GM21737 (cell line): ENCODE results near the gene FBXL14.
"Not testable (repeated sequence)": the region's sequence is repeated elsewhere in the genome, so short reads cannot be mapped to it uniquely, and the experiment has no call there.

ENCODE experiments used
- ATAC-seq: cut with Tn5 transposase; IDR thresholded peaks from one replicate; pipeline ENCODE4 v1.9.1; 2021; ENCODE audit warnings: mild to moderate bottlenecking, moderate library complexity; ENCODE audit not compliant: unreplicated experiment

FBXL14 gene

DNA sequence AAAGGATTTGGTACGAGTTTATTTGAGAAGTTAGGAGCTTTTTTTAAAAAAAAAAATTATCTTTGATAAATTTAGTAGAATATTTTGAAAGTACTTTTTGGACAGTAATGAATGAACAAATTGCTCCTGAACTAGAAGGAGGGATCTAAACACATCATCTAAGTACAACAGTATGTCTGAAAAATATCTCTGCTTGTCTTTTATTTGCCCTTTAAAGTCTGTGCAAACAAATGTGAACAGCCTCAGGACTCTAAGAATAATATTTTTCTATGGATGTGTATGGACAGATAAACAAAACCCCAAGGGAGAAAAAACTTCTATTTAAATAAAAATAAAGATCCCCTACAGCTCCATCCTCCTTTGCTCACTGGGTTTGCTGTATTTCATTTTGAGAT, 19.5 kb downstream of the FBXL14 start:
- ATAC-seq, result no peak

DNA sequence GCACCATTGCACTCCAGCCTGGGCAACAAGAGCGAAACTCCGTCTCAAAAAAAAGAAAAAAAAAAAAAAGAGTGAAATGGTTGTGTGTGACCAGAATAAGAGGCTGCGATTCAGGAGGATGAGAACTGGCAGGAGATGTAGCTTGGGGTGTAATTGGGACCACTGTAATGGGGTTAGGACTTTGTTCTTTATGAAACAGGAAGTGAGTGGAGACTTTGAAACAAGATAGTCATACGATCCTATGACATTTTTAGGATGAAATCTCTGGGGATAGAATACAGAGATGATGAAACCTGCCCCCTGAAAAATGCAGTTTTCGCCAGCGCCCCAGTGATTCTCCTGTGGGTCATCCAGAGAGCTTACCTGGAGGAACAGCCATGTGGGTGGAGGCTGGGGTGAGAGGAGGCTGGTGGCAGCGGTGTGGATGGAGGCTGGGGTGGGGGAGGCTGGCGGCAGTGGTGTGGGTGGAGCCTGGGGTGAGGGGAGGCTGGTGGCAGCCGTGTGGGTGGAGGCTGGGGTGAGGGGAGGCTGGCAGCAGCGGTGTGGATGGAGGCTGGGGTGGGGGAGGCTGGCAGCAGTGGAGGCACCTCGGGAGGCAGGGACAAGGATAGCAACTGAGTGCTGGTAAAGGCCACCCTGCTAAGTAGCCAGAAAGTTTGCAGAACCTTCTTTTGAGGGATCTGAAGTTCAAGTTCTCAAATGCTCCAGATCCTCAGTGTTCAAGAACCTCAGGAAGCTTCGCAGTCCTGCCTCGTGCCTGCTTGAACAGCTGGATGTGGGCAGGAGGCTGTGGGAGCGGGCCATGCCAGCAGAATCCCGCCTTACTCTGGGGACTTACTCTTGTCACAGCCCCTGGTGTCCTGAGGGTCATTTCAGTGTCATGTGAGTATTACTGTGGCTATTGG, 20.2 kb downstream of the FBXL14 start:
- no peak for ATAC-seq

DNA sequence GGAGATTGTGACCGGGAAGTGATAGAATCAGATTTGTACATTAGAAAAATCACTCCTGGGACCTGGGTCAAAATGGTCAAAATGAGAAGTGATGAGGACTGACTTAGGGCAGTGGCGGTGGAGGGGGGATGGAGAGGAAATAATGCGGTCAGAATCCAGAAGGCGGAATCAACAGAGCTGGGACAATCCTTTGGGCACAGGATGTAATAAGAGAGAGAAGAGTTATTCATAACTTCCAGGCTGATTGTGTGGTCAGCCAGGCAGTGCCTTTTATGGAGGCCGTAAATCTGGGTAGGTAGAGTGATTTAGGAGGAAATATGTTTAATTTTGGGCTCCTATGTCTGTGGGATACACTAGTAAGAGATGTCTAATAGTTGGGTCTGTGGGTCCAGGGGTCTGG, 21.6 kb downstream of the FBXL14 start:
- ATAC-seq, result no peak

DNA sequence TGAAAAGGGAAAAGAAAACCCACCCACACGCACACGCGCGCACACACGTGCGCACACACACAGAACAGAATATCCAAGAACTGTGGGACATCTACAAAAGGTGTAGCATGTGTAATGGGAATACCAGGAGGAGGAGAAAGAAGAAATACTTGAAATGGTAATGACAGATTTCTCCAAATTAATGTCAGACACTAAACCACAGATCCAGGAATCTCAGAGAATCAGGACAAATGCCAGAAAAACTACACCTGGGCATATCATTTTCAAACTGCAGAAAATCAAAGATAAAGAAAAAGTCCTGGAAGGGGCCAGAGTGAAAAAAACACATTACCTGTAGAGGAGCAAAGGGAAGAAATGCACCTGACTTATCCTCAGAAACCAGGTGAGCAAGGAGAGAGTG, 26.5 kb downstream of the FBXL14 start:
- ATAC-seq, result no peak

DNA sequence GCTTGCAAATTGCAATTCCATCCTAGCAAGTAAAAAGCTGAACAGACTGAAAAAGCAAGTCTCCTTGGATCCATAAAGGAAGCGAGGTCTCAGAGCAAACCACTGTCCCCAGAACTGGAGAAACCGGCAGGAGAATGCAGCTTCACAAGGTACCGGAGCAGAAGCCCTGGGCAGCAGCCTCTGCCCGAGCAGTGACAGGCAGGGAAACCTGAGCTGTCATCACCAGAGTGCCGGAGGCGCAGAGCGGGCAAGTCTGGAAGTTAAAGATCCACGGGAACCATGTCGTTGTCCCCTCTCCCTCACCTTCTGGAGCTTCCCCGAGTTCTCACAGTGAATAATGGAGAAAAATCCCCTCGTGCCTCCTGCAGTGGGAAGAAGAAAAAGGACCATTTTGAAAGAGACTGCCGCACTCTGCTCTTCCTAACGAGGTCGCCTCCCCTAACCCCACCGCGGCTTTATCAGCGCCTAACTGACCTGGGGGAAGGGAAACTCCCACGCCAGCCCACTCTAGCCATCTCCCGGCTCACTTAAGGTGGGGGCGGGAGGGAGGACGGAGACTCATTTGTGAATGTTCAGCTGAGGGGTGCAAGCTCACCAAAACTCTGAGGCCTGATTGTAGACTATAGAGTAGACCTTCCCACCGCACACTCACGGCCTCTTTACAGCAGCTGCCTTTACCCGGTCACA, 27.8 kb downstream of the FBXL14 start:
- ATAC-seq, result no peak

DNA sequence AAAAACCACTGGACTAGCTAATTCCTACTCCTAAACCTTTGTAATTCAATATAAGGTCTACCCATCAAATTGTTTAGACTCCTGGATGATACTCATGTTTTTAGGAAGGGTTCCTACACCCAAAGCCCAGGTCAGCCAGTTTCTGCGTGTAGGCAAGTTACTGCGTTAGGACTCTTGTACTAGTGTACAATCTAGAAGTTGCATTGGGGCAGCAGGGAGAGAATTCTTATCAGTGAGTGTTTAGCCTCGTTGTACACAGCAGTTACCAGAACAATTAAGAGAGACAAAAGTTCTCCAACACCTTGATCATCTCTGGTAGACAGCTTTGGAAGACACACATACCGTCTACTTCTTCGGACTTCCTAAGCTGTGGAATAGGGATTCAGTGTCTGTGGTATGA, 29.2 kb downstream of the FBXL14 start:
- no peak for ATAC-seq

DNA sequence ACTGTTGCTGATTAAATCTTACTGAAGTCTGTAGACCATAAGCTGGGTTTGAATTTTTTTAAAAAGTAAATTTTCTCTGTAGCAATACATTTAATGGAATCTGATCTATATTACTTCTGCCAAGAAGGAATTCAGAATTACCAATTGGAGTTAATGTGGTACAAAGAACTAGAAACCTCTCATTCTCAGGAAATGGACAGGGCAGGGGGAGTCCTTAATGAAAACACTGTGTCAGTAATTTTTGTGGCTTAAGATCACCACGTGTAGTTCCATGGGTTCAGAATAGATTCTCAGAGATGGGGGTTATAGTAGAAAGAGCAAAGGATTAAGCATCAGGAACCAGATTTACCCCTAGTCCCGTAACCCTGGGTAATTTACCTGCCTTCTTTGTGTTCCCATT, 30.3 kb downstream of the FBXL14 start:
- ATAC-seq, result no peak

DNA sequence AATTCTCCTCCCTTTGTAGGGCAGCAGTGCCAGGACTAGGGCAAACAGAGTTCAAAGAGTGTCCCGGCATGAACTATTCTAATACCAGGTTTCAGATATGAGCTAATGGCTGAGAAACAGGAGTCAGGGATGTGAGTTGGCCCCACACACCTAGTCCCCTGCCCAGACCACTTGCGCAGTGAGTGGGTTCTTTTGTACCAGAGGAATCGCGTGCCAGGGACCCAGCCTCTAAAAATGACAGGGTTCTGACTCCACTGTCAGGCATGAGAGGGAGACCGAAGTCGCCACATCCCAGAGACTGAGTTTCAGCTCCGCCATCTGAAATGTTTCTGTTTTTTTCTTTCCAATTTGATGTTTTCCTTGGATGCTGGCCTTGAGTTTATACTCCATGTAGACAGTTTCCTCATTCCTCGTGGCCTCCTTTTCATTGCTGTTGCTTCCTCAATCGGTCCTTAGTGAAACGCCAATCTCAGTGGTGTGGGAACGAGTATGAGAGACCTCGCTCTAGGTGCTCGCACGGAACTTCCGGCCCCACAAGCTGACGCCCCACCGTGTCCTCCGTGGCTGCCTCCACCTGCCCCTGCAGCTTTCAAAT, 31.5 kb downstream of the FBXL14 start:
- ATAC-seq, result no peak

DNA sequence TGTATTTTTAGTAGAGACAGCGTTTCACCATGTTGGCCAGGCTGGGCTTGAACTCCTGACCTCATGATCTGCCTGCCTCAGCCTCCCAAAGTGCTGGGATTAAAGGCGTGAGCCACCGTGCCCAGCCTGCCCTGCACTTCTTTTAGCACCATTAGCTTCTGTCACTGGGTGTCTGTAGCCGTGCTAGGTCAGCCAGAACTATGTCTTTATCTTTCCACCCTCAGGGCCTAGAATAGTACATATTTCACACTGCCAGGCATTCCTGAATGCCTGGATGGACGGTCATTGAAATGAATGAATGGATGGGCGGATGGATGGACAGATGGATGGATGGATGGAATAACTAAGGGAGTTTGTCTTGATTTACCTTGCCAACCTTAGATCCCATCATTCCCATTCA, 33.7 kb downstream of the FBXL14 start:
- no peak for ATAC-seq

DNA sequence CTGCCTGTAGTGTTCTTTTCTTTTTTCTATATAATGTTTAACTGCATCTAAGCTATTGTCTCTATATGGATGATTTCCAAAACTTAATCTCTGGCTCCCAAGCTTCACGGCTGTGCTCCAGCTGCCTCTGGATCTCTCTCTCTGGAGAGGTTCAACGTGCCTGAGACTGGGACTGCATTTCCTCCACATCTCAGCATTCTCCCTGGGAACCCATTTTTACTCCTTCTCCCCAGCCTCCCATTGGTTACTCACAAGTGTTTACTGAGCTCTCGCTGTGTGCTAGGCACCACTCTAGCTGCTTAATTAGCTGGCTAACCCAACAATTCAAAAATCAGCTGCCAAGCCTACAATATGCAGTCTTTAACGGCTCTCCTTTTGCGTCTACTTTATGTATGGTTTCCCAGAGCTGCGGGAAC, 34.7 kb downstream of the FBXL14 start:
- ATAC-seq, result no peak

DNA sequence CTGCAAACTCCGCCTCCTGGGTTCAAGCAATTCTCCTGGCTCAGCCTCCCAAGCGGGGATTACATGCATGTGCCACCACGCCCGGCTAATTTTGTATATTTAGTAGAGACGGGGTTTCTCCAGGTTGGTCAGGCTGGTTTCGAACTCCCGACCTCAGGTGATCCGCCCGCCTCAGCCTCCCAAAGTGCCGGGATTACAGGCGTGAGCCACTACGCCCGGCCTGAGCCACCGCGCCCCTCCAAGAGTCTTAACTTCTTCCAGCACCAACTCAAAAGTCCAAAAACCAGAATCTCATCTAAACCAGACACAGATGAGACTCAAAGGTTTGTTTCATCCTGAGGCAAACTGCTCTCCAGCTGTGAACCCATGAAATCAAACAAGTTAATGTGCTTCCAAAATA, 36.3 kb downstream of the FBXL14 start:
- ATAC-seq, result not testable (repeated sequence)

DNA sequence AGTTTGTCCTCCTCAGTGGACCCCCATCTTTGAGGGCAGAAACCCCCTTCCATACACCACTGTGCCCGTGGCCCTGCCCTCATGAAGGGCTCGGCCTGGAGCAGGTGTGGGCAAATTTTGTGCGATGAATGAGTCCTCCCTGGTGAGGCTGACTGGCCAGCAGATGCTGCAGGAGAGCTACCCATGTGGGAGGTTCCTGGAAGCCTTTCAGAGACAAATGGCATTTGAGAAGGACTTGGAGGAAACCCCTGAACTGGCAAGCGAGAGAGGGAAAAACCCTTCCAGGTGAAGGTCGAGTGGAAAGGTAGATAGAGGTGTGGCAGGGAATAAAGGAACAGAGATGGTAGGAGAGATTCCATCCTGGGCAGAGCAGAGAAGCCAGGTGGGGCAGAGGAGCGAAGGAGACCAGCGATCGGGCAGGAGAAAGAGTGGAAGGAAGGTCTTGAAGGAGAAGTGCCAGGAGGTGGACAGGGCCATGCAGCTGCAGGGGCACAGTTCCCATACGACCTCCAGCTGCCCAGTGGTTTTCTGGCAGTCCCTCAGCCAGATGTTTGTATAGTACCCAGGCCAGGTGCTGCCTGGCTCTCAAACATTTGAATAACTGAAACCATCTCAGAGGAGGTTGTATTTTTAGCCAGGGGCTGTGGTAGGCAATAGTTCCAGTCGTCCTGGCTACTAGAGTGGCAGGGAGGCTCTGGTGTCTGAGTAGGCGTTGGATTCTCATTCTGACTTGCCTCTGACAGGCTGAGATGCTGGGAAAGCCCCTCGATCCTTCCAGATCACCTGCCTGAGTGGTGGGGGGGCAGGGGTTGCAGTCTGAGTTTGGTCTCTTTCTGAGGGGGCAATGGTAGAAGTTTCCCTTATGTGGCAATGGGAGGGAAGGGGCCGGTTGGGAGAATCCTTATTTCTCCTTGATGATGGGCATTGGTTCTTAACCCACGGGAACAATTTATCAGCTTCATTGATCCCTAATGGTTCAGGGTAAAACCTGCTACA, 40.1 kb downstream of the FBXL14 start:
- ATAC-seq, result peak; percentile 92

DNA sequence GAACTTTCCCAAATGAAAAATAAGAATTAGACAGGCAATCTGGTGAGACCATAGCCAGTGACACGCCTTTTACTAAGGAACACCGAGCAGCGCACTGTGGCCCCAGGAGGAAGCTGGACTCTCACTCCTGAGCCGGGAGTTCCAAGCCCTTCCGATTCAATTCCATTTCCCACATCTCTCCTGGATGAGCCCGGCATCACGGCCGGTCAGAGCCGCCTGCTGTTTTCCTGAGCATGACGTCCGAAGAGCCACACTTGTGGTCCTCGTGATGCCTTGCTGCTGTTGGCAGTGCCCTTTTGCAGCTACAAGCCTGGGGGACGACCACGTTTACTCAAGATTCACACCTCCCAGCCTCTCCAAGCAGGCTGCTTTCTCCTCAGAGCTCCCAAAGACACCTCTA, 40.8 kb downstream of the FBXL14 start:
- no peak for ATAC-seq

DNA sequence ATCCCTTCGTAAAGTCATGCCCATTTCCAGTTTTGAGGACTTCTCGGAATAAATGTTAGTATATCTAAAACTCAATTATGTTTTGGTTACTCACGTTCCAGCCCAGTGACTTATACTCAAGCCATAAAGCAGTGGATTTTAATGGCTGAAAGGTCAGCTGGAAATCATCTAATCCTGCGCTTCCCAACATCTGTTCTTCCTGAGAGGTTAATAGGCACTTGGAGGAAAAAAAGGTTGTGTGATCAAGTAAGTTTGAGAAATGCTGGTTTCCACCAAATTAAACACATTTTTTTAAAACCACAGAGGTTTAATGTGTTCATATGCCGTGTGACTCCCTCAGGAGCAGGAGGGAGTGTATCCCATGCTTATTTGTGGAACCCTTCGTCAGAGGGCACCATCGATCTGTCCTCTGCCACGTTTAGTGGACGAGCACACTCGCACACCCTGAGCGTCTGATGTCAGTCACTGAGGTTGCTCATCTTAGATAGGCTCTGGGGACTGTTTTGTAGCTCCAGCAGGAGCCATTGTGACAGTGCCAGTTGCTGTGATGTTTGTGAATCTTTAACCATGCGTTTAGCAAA, 41.4 kb downstream of the FBXL14 start:
- no peak for ATAC-seq

DNA sequence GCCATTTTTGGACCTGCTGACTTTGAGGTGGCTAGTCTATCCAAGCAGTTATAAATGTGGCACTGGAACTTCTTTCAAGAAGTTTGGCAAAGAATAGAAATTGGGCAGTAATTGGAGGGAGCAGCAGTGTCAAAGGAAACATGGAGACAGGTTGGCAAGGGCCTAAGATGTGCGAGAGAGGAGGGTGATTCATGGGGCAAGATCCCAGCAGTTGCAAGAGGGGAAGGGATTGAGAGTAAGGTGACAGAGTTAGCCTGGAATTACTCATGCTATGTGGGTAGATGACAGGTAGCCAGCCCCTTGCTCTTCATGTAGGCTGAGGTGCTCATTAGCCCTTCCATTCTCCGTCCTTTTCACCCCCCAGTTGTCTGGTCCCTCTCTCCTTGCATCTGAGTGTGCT, 42.2 kb downstream of the FBXL14 start:
- no peak for ATAC-seq

DNA sequence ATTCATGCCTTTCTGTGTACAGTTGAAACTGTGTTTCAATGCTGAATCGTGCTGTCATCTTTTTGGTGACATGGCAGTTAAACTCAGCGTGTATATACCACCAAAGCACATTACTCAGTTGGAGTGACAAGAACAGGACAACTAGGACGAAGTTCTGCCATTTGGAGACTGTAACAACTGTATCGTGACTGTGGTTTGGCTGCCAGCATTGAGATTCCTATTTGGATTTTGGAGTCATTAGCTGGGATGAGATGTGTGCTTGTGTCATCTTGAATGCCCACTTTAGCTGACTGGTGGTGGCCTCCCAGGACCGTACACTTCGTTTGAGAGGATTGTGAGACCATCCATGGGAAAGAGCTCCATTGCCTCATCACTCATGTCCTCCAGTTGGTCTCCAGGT, 42.9 kb downstream of the FBXL14 start:
- ATAC-seq, result no peak

DNA sequence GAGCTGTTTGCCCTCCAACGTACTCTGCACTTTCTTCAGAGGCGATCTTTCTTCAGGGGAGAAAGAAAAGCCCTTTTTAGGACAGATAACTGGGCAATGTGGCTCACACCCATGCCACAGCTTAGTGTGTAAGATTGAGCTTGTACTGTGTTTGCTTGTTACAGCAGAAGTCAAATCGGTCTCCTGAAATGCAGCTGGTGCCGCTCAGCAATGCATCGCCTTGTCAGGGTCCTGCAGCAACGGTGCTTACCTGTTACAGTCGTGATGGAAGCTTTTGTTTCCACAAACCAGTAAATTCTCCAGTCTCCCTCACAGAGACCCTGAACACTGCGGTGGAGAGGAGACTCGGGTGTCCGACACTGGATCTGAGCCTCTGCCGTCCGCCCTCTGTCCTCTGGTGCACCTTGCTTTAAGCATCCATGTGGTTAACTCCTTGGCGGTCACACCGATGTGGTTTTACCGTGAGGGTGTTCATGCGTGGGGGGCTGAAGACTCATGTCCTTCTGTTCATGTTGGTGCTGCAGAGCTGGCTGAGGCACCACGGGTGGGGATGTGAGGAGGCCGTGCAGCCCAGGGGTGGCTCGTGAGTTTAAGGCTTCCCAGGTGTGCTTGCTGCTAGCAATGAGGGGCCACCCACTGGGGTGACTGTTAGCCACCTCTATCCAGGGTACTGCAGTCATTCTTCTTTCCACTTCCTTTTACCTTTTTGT, 47.3 kb downstream of the FBXL14 start:
- ATAC-seq, result no peak

DNA sequence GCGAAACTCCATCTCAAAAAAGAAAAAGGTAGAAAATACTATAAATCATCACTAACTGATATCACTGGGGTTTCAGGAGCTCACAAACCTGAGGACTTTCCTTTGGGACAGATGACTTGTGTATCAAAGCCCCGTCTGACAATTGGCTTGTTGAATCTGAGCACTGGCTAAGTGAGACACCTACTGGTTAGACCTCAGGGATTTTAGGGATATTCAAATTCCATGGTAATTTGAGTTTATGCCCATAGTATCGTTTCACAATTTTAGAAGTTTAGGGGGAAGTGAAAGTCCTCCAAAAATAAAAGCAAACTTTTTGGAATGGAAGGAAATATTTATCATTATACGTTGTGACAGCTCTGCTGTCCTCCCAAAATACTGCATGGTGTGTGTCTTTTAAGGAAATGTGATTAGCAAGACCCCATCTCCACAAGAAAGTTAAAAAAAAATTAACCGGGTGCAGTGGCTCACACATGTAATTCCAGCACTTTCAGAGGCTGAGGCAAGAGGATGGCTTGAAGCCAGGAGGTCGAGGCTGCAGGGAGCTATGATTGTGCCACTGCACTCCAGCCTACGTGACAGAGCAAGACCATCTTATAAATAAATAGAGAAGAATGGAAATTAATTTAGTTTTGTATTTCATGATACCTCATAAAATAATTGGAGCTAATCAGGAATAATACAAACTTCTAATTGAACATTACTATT, 49.2 kb downstream of the FBXL14 start:
- ATAC-seq, result no peak

DNA sequence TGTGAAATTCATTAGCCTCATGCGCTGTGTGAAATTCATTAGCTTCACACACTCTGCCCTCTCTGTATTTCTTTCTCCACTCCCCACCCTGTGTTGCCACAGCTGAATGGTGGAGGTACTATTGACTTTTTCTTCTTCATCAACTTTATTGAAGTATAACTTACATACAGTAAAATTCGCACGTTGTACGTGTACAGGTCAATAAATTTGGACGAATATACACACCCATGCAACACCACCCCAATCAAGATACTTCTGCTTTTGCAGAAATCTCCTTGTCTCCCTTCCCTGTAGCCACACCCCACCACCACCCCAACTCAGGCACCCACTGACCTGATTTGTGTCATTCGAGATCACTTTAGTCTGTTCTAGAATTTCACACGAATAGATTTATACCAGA, 51.8 kb downstream of the FBXL14 start:
- ATAC-seq, result no peak
